GM19238 (cell line): ENCODE data around the gene SMIM29.
"Not testable (repeated sequence)": the region's sequence is repeated elsewhere in the genome, so short reads cannot be mapped to it uniquely, and the experiment has no call there.

Experiments
- DNase-seq: peaks from one replicate; pipeline ENCODE4 v3.0.0; 2011; ENCODE audit warnings: low spot score; ENCODE audit not compliant: insufficient read length

SMIM29 gene

DNA sequence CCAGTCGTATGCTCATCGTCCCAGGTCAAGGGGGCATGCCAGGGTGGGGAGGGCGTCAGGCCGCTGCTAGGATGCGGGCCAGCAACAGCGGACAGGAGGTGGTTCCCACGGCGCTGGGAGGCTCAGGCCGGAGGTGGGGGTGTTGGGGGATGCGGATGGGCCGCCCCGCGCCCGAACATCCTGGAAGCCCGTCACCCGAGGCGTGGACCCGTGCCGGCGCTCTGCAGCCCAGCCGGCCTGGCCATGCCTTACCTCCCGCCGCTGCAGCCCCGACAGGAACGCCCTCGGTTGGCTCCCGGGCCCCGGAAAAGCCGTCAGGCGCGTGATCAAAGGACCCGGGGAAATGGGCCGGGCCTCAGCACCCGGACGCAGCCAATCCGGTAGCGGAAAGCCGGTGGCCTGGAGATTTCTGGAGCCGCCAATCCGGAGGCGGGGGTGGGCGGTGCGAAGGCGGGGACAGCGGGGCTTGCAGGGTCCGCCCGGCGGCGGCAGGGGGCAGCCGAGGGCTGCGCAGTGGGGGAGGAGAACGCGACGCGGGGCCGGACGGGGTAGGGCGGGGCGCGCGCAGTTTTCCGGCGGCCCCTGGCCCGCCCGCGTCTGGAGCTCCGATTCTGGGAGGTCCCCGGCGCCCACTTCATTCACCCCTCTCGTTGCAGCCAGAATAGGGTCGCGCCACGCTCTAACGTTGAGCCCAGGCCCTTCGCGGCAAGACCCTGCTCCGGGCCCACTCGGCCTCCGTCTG is at the start of gene SMIM29:
TSS of gene SMIM29 (minus strand) at position 280 of the 742 bp plus-strand sequence. CDS start 1,215 bp downstream, outside the sequence.
- DNase-seq: peak; percentile 96

- peak; percentile 43 for DNase-seq
Measured at GRCh38 chr6:34295721-34296120, 46.9 kb upstream of the SMIM29 start.

DNA sequence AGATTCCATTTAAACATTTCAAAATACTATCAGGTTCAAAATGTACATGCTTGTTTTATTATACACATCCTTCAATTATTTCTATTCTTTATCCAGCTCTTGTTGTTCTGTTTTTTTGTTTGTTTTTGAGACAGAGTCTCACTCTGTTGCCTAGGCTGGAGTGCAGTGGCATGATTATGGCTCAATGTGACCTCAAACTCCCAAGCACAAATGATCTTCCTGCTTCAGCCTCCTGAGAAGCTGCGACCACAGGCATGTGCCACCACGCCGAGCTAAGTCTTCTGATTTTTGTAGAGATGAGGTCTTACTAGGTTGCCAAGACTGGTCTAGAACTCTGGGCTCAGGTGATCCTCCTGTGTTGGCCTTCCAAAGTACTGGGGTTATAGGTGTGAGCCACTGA is 44.1 kb upstream of the SMIM29 start:
- no peak for DNase-seq

DNA sequence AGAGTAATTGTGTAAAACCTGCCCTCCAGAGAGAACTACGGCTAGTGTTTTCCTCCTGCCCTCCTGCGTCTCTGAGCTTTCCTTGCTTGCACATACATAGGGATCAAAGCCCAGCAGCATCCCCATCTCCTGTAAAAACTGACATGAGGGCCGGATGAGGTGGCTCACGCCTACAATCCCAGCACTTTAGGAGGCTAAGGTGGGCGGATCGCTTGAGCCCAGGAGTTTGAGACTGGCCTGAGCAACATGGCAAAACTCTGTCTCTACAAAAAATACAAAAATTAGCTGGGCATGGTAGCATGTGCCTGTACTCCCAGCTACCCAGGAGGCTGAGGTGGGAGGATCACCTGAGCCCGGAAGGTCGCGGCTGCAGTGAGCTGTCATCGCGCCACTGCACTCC is 40.3 kb upstream of the SMIM29 start:
- no peak for DNase-seq

GRCh38 chr6:34288581-34288980 is 39.8 kb upstream of the SMIM29 start:
- DNase-seq: peak; percentile 36

DNA sequence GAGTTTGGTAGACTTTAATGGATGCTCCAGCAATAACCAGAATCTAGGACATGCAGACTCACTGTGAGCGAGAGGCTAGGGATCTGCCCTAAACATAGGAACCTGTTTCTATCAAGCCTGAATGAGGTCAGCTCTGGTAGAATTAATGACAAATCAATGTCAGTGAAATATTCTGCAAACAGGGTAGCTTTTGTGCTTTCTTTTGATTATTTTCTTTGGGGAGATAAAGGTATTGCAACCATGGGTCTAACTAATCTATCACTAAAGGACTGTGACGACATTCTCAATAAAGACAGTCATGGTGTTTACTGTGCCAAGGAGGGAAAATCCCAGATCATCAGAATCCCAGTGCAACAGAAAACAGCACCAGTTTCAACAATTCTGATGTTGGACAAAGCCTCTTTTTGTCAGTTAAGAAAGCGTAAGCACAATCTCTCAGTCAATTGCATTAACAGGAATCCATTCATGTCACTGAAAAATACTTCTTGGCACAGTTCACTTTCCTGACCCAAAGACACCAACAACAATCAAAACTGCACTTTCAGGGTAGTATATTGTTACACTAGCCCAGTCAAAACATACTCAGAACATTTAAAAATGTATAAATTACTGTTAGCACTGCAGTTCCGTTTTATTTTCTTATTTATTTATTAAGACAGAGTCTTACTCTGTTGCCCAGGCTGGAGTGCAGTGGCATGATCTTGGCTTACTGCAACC is 36.8 kb upstream of the SMIM29 start:
- DNase-seq: no peak

DNA sequence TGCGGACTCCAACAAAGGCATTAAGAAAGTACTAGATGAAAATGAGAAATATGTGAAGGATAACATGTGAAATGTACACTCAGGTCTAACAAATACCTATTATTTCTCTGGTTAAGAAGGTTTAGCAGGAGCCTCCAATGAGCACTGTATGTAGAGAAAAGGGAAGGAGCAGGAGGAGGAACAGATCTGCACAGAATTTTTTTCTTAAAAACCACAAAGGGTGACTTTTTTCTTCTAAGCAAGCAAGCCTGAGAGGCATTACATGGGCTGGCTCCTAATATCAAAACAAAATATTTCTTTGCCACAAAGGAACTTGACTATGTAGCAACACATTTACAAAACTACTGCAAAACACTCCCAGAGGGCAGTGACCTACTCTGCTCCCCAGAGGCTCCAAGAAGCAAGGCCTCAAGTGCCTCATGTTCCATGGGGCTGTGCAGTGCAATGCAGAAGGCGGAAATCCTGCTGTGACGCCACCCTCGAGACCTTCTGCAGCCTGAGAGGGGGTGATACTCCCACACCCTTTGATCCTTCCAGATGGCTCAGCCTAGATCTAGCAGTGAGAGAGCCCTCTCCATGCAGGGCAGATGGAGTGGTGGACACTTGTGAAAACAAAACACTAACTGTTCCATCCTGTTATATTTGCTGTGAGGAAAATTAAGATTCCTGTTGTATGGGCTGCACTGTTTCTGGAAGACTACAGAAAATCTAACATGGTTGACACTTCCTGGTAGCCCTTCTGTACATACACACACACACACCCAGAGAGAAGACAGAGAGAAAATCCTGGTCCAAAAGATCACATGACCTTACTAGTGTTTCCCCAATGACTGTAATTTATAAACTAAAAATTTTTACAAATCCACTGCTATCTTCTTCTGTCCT is 36.0 kb upstream of the SMIM29 start:
- no peak for DNase-seq

- DNase-seq: no peak
Measured at GRCh38 chr6:34281702-34282334, 33.0 kb upstream of the SMIM29 start.

DNA sequence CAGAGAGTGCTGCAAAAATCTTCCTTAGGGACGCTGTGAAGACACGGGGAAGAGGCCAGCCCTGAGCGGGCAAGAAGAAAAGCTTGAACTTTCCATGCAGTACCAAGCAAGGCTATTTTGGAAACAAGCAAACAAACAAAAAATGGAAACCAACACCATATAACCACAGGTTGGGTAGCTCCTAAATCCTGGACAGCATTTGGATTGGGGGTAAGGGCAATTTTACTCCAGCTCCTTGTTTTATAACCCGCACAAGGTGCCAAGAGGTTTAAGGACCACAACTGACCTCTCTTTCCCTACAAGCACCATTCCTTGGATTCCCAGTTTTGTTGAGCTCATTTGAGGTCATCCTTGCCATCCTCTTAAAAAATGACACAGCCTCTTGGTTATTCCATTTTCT is 31.4 kb upstream of the SMIM29 start:
- DNase-seq: no peak

GRCh38 chr6:34278833-34279232 is 30.0 kb upstream of the SMIM29 start:
- no peak for DNase-seq

DNA sequence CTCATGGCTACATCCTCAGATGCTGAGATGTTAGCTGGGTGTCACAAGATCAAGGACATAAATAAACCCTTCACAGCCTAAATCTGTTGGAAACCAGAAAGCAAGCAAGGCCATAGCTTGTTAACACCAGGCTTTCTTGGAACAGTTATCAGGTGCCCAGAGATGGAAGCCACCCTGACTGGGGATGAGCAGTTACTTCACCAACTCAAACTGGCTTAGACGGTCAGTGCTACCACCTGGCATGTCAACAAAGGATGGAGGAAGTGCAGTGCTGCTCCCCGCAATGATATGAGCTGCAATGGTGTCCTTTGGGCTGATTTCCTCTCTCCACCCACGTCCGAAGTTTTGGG is 28.9 kb upstream of the SMIM29 start:
- no peak for DNase-seq

GRCh38 chr6:34276881-34277762 is 28.3 kb upstream of the SMIM29 start:
- DNase-seq: no peak

DNA sequence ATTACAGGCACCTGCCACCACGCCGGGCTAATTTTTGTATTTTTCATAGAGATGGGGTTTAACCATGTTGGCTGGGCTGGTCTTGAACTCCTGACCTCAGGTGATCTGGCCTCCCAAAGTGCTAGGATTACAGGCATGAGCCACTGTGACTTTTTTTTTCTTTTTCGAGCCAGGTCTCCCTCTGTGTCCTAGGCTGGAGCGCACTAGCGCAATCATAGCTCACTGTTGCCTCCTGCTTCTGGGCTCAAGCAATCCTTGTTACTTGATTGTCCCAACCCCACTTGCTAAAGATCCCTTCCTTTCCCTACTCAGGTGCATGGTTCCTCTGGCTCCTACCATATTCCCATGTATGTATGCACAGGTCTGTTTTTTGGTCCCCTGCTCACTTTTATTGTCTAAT is 27.4 kb upstream of the SMIM29 start:
- DNase-seq: no peak

DNA sequence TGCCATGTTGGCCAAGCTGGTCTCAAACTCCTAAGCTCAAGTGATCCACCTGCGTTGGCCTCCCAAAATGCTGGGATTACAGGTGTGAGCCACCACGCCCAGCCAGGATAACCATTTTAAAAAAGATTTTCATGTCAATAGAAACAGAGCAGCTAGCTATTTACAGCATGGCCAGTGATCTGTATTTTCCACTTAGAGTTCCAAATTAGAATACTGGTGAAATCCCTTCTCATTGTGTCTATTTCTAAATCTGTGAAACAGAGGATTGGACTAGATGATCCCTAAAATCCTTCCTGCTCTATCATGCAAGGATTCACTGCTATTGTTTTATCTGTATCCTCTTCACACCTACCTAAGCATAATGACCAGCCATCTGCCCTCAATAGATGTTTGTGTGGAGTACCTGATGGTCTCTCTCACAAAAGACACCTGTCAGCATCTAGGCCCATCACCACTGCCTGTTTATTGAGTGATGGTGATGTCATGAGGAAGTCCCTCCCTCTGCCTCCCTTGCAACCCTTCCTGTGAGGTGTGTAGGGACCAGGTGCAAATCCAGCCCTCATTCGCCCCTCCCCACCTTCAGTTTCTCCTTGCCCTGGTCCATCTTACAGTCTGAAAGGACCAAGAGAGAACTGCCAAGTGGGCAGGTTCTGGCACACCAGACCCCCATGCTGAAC is 26.5 kb upstream of the SMIM29 start:
- DNase-seq: no peak

GRCh38 chr6:34274129-34274528 is 25.3 kb upstream of the SMIM29 start:
- no peak for DNase-seq

GRCh38 chr6:34273242-34273805 is 24.5 kb upstream of the SMIM29 start:
- peak; percentile 33 for DNase-seq

- DNase-seq: no peak
Measured at GRCh38 chr6:34272013-34272926, 23.5 kb upstream of the SMIM29 start.

GRCh38 chr6:34269658-34270341 is 21.0 kb upstream of the SMIM29 start:
- DNase-seq: not testable (repeated sequence)
